ENCODE measurements around the gene DCAF8L1. TPM values are rescaled to one million over a fixed set of nuclear protein-coding genes. Genes with fewer than 3 reads are reported as not detected.

DCAF8L1 gene
- total RNA-seq, 1 experiment from 2014 or later = not detected

DNA sequence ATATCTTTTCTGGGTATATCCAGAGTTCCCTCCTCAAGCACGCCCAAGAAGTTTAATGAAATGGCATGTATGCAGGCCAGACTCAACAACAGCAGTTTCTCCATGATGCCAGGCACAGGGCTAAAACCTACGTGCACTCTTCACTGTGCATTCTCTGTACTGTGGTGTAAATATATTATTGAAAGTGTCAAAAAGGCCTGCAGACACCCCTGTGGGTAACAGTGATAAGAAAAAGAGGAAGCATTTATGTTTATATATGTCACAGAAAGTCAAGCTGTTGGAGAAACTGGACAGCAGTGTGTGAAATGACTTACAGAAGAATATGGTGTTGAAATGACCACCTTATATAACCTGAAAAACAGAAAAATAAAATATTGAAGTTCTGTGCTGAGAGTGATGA is 29.6 kb upstream of the DCAF8L1 start:
- H3K56ac ChIP-seq (ENCODE audit: insufficient read length, low read depth, low read length) = no peak overlapping the region

More for the DNA sequence above, 29.6 kb upstream of the DCAF8L1 start:
- H3K27ac Mint-ChIP-seq = no peak overlapping the region
- Histone ChIP-seq H4K20me1 (ENCODE audit: control insufficient read depth, insufficient read depth, insufficient read length) (no peaks in the 10 kb centered on the region), H4K5ac (ENCODE audit: insufficient read length, low read depth, low read length) (no peak overlapping the region), H3K79me1 (ENCODE audit: insufficient read depth, low read depth, low read length, poor library complexity, severe bottlenecking) (no peaks in the 10 kb centered on the region), H3K79me2 (ENCODE audit: insufficient read depth, low read length) (no peaks in the 10 kb centered on the region), H3K14ac (ENCODE audit: insufficient read depth, low read length) (no peak overlapping the region), H2BK120ac (ENCODE audit: low read depth, low read length, poor library complexity, severe bottlenecking) (no peak overlapping the region), H4K91ac (ENCODE audit: insufficient read length, low read depth, low read length) (no peak overlapping the region), H2BK12ac (ENCODE audit: insufficient read length, low read depth, low read length) (no peak overlapping the region), H3K23ac (ENCODE audit: insufficient read length, low read depth, low read length) (no peak overlapping the region), H2BK5ac (ENCODE audit: insufficient read length, low read length) (no peak overlapping the region), H3K4me1 (ENCODE audit: insufficient read depth, low read length) (no peaks in the 10 kb centered on the region), H3K4ac (ENCODE audit: low read depth, low read length) (no peak overlapping the region), H3K27me3 (ENCODE audit: insufficient read depth, low read length) (no peaks in the 10 kb centered on the region), H2BK20ac (ENCODE audit: low read depth, low read length, poor library complexity, severe bottlenecking) (no peak overlapping the region), H2BK15ac (ENCODE audit: low read depth, low read length) (no peak overlapping the region), H4K8ac (replicated peaks; ENCODE audit: insufficient read length, low read depth, low read length) (no peak overlapping the region), H3K4me2 (ENCODE audit: insufficient read depth, insufficient read length, low read length) (no peak overlapping the region), H3K23me2 (ENCODE audit: insufficient read length, low read depth, low read length, poor library complexity, severe bottlenecking) (no peaks in the 10 kb centered on the region), H3K18ac (ENCODE audit: insufficient read length, low read depth, low read length) (no peak overlapping the region), H3K9ac (ENCODE audit: extremely low read depth, insufficient read length, low read length) (no peak overlapping the region), H2AK5ac (ENCODE audit: insufficient read length, low read length) (no peak overlapping the region), H2AFZ (ENCODE audit: low read length) (no peak overlapping the region), H3K9me3 (ENCODE audit: control insufficient read depth, low read depth, low read length) (peaks cover 12% of the 10 kb centered on the region), H3T11ph (ENCODE audit: low read length) (no peak overlapping the region), H3K27ac (ENCODE audit: insufficient read length, low read depth, low read length) (no peak overlapping the region)
- H3K9me3 Mint-ChIP-seq = peaks cover 60 to 63% of the 10 kb centered on the region in 2 experiments
- no peak overlapping the region for H3K4me3 Mint-ChIP-seq
- no peaks in the 10 kb centered on the region; a peak in 1 of 7 replicates for H3K36me3 Mint-ChIP-seq (ENCODE audit: insufficient read depth in 1 of 3, low read depth in 3 of 3)
- TF ChIP-seq, protein P1, sequence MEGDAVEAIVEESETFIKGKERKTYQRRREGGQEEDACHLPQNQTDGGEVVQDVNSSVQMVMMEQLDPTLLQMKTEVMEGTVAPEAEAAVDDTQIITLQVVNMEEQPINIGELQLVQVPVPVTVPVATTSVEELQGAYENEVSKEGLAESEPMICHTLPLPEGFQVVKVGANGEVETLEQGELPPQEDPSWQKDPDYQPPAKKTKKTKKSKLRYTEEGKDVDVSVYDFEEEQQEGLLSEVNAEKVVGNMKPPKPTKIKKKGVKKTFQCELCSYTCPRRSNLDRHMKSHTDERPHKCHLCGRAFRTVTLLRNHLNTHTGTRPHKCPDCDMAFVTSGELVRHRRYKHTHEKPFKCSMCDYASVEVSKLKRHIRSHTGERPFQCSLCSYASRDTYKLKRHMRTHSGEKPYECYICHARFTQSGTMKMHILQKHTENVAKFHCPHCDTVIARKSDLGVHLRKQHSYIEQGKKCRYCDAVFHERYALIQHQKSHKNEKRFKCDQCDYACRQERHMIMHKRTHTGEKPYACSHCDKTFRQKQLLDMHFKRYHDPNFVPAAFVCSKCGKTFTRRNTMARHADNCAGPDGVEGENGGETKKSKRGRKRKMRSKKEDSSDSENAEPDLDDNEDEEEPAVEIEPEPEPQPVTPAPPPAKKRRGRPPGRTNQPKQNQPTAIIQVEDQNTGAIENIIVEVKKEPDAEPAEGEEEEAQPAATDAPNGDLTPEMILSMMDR (conservative IDR thresholded peaks at IDR 0.05) = no peak
- H3K27me3 Mint-ChIP-seq (ENCODE audit: low read depth) = no peaks in the 10 kb centered on the region; the same call in none of the 2 replicates
- no peaks in the 10 kb centered on the region for H3K4me1 Mint-ChIP-seq
- DNase-seq = no peak
- WGBS (ENCODE audit: extremely low coverage, insufficient read length, low lambda C conversion rate) = no CpG with 5 or more reads among the region's 2 CpGs
